Smooth muscle cell (in vitro differentiated cells): ENCODE measurements around the gene RCOR1. TPM values are rescaled to one million over a fixed set of nuclear protein-coding genes. Genes with fewer than 3 reads are reported as not detected.

Experiments
- DNase-seq: peaks from one replicate; lab custom pipeline; 2025; ENCODE audit not compliant: unreplicated experiment; lab: John Stamatoyannopoulos, UW
- H2AFZ ChIP-seq: fragments of 200-600 bp; sonication (generic); 2 replicates; pipeline ENCODE4 v1.6.0; 2016; ENCODE audit warnings: antibody characterized with exemption, low read depth, mild to moderate bottlenecking
- H3F3A ChIP-seq: fragments of 200-600 bp; sonication (generic); 2 replicates; pipeline ENCODE4 v1.6.0; 2017; ENCODE audit warnings: antibody characterized with exemption, low read depth
- H3K27ac ChIP-seq: fragments of 200-600 bp; sonication (generic); 2 replicates; pipeline ENCODE4 v1.5.1; 2016; ENCODE audit warnings: low read depth, mild to moderate bottlenecking
- H3K27me3 ChIP-seq: fragments of 200-600 bp; sonication (generic); 2 replicates; pipeline ENCODE4 v1.6.1; 2016; ENCODE audit warnings: low read depth, mild to moderate bottlenecking
- H3K36me3 ChIP-seq: fragments of 200-600 bp; sonication (generic); 2 replicates; pipeline ENCODE4 v1.5.1; 2016; ENCODE audit warnings: low read depth
- H3K4me1 ChIP-seq: fragments of 200-600 bp; sonication (generic); 2 replicates; pipeline ENCODE4 v1.5.1; 2016; ENCODE audit warnings: low read depth
- H3K4me2 ChIP-seq: fragments of 200-600 bp; sonication (generic); 2 replicates; pipeline ENCODE4 v1.6.0; 2016; ENCODE audit warnings: mild to moderate bottlenecking
- H3K4me3 ChIP-seq: fragments of 200-600 bp; sonication (generic); 2 replicates; pipeline ENCODE4 v1.5.1; 2016; ENCODE audit warnings: mild to moderate bottlenecking
- H3K79me2 ChIP-seq: fragments of 200-600 bp; sonication (generic); 2 replicates; pipeline ENCODE4 v1.6.0; 2016; ENCODE audit warnings: low read depth, mild to moderate bottlenecking
- H3K9ac ChIP-seq: fragments of 200-600 bp; sonication (generic); 2 replicates; pipeline ENCODE4 v1.6.0; 2016; ENCODE audit warnings: low read depth
- H3K9me3 ChIP-seq: fragments of 200-600 bp; sonication (generic); replicated peaks from 2 replicates; pipeline ENCODE4 v1.5.1; 2016; ENCODE audit warnings: low read depth
- H4K20me1 ChIP-seq: fragments of 200-600 bp; sonication (generic); 2 replicates; pipeline ENCODE4 v1.6.0; 2016; ENCODE audit warnings: low read depth
- WGBS: methylation state at CpG from one replicate; pipeline ENCODE4 v1.1.7; 2016; ENCODE audit warnings: low lambda C conversion rate; 5-methylcytosine and 5-hydroxymethylcytosine counted together
- polyA plus RNA-seq: library from polyadenylated mRNA; unstranded; fragments of >200 nt; fragmentation: Nextera tagmentation; extraction: Ambion mirVana; gene quantifications from 2 replicates; pipeline ENCODE4 v1.2.1, GENCODE V29; 2016
- total RNA-seq: library from RNA; depleted of rRNA; stranded (reverse); fragments of >200 nt; gene quantifications from 2 replicates; pipeline ENCODE4 v1.2.3, GENCODE V29; 2014
- TF ChIP-seq, protein P1 (sequence below): fragments of 200-600 bp; sonication (generic); IDR thresholded peaks from 2 replicates; pipeline ENCODE4 v1.5.1; 2017; ENCODE audit warnings: borderline replicate concordance, mild to moderate bottlenecking, antibody characterized with exemption; ENCODE audit not compliant: insufficient read depth, poor library complexity, severe bottlenecking

The RCOR1 gene
- total and polyA plus RNA-seq, 2 experiments from 2014 or later, result 4.4 to 29.3 TPM

GRCh38 chr14:102589761-102590290 is 2.6 kb upstream of the RCOR1 start:
- H3K4me2 ChIP-seq, result no peak overlapping the region
- H3K27ac ChIP-seq, result peak overlapping the region; percentile 100
- H3K4me1 ChIP-seq, result peaks cover 26% of the 10 kb centered on the region
- no peaks in the 10 kb centered on the region for H3K36me3 ChIP-seq
- H4K20me1 ChIP-seq, result peaks cover 19% of the 10 kb centered on the region
- peaks cover 18% of the 10 kb centered on the region for H3F3A ChIP-seq
- no peak overlapping the region for H3K4me3 ChIP-seq
- peaks cover 19% of the 10 kb centered on the region for H3K79me2 ChIP-seq
- DNase-seq, result no peak
- TF ChIP-seq, protein P1, sequence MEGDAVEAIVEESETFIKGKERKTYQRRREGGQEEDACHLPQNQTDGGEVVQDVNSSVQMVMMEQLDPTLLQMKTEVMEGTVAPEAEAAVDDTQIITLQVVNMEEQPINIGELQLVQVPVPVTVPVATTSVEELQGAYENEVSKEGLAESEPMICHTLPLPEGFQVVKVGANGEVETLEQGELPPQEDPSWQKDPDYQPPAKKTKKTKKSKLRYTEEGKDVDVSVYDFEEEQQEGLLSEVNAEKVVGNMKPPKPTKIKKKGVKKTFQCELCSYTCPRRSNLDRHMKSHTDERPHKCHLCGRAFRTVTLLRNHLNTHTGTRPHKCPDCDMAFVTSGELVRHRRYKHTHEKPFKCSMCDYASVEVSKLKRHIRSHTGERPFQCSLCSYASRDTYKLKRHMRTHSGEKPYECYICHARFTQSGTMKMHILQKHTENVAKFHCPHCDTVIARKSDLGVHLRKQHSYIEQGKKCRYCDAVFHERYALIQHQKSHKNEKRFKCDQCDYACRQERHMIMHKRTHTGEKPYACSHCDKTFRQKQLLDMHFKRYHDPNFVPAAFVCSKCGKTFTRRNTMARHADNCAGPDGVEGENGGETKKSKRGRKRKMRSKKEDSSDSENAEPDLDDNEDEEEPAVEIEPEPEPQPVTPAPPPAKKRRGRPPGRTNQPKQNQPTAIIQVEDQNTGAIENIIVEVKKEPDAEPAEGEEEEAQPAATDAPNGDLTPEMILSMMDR, result no peak
- H3K9me3 ChIP-seq, result no peaks in the 10 kb centered on the region
- 77% methylated on average over 12 of the region's 12 CpGs for WGBS
- H3K9ac ChIP-seq, result no peak overlapping the region
- H2AFZ ChIP-seq, result no peak overlapping the region
- no peaks in the 10 kb centered on the region for H3K27me3 ChIP-seq

DNA sequence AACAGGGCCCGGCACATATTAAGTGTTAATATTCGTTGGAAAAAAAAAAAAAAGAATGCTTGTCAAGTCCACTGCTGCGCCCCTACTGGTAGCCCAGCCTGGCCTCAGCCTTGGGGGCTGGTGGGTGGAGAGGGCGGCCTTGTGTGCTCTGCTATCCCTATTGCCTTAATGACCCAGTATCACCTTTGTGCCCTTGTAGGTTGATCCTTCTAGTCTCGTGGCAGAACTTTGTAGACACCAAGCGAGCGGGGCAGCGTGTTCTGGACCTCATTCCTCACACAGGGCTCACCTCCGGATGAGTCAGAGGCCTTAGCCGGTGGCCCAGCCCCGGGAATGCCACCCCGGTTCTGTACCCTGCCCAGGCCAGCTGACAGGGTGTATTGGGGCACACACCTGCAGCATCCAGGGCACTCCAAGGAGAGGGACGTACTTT is 1.8 kb upstream of the RCOR1 start:
- no peak overlapping the region for H2AFZ ChIP-seq
- no peak overlapping the region for H3K9ac ChIP-seq
- H4K20me1 ChIP-seq, result peaks cover 27% of the 10 kb centered on the region
- H3K79me2 ChIP-seq, result peaks cover 28% of the 10 kb centered on the region
- H3F3A ChIP-seq, result peaks cover 12% of the 10 kb centered on the region
- WGBS, result 31% methylated on average over 12 of the region's 13 CpGs
- DNase-seq, result no peak
- H3K27ac ChIP-seq, result peak overlapping the region; percentile 100
- peak overlapping the region; percentile 98 for H3K4me3 ChIP-seq
- TF ChIP-seq, protein P1, result peak; percentile 49
- no peaks in the 10 kb centered on the region for H3K36me3 ChIP-seq
- H3K27me3 ChIP-seq, result no peaks in the 10 kb centered on the region
- no peaks in the 10 kb centered on the region for H3K9me3 ChIP-seq
- peaks cover 24% of the 10 kb centered on the region for H3K4me1 ChIP-seq
- H3K4me2 ChIP-seq, result peak overlapping the region; percentile 99

- no peaks in the 10 kb centered on the region for H3K27me3 ChIP-seq
- H3K4me1 ChIP-seq, result peaks cover 22% of the 10 kb centered on the region
- peak overlapping the region; percentile 100 for H3K27ac ChIP-seq
- H3F3A ChIP-seq, result peaks cover 5% of the 10 kb centered on the region
- WGBS, result 3% methylated on average over 7 of the region's 37 CpGs
- H3K9ac ChIP-seq, result peak overlapping the region; percentile 98
- DNase-seq, result no peak
- peak overlapping the region; percentile 98 for H3K4me3 ChIP-seq
- H3K36me3 ChIP-seq, result no peaks in the 10 kb centered on the region
- H3K4me2 ChIP-seq, result peak overlapping the region; percentile 99
- TF ChIP-seq, protein P1, result no peak
- H2AFZ ChIP-seq, result peak overlapping the region; percentile 97
- H4K20me1 ChIP-seq, result peaks cover 35% of the 10 kb centered on the region
- no peaks in the 10 kb centered on the region for H3K9me3 ChIP-seq
- H3K79me2 ChIP-seq, result peaks cover 36% of the 10 kb centered on the region
These were observed 991 bp upstream of the RCOR1 start for GRCh38 chr14:102591372-102591943.

- WGBS, result 0% methylated on average over 1 of the region's 49 CpGs
These were observed 263 bp downstream of the RCOR1 start for GRCh38 chr14:102592763-102593060.

More at GRCh38 chr14:102592763-102593060, 263 bp downstream of the RCOR1 start:
- Histone ChIP-seq H4K20me1 (peaks cover 46% of the 10 kb centered on the region), H3K9me3 (no peaks in the 10 kb centered on the region), H3K4me2 (peak overlapping the region; percentile 89), H3K79me2 (peaks cover 48% of the 10 kb centered on the region), H3K9ac (peak overlapping the region; percentile 90), H3K27ac (peak overlapping the region; percentile 100), H3F3A (no peaks in the 10 kb centered on the region), H3K27me3 (no peaks in the 10 kb centered on the region), H3K36me3 (no peaks in the 10 kb centered on the region), H3K4me3 (peak overlapping the region; percentile 98), H2AFZ (no peak overlapping the region), H3K4me1 (peaks cover 22% of the 10 kb centered on the region)
- no peak for DNase-seq
- TF ChIP-seq, protein P1, result no peak
